Retinal pigment epithelial cell (primary cell): Measurements from ENCODE around the gene HCN2.

ENCODE experiments used
- DNase-seq: peaks from one replicate; pipeline ENCODE4 v3.0.0-alpha.2; 2010; ENCODE audit warnings: low read depth
- H3K4me3 ChIP-seq: 2 replicates; pipeline ENCODE4 v1.5.1; 2011; ENCODE audit warnings: mild to moderate bottlenecking, low read length, control low read depth, moderate library complexity
- CTCF ChIP-seq: conservative IDR thresholded peaks from 2 replicates; pipeline ENCODE4 v1.5.1; 2011; ENCODE audit warnings: low read depth, low read length, control low read depth, inconsistent platforms

HCN2 gene

DNA sequence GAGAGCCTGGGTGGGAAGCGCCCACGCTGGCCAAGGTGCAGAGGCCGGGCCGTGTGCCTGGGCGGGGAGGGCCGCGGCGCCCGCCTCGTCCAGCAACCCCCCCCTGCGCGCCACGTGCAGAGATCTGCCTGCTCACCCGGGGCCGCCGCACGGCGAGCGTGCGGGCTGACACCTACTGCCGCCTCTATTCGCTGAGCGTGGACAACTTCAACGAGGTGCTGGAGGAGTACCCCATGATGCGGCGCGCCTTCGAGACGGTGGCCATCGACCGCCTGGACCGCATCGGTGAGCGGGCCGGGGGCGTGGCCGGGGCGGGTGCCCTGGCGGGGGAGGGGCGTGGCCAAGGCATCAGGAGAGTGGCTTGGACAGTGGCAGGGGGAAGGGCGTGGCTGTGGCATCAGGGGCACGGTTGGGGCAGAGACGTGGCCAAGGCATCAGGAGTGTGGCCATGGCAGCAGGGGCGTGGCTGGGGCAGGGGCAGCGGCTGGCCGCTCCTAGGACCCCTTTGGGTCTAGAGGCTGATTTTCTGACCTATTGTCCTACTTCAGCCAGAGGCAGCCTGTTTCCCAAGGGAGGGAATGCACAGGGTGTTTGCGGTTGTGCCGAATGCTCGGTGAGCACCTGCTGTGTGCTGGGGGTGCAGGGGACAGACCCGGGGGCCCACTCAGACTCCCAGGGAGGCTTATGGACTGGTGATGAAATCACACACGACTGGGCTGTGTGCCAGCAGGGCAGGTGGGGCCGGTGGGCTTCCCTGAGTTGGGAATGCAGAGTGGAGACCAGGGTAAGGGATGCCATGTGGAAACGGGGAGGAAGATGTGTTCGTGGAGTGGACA is 24.3 kb downstream of the HCN2 start:
- H3K4me3 ChIP-seq: no peak overlapping the region
- no peak for DNase-seq
- TF ChIP-seq CTCF: no peak

DNA sequence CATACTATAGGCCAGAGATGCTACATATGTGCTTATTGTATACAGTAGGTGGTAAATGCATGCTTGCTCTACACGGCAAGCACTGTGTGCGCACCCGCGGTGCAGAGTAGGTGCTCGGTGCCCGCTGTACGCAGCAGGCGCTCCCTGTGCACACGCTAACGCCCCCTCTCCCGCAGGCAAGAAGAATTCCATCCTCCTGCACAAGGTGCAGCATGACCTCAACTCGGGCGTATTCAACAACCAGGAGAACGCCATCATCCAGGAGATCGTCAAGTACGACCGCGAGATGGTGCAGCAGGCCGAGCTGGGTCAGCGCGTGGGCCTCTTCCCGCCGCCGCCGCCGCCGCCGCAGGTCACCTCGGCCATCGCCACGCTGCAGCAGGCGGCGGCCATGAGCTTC is 25.9 kb downstream of the HCN2 start:
- no peak overlapping the region for H3K4me3 ChIP-seq
- DNase-seq: no peak

DNA sequence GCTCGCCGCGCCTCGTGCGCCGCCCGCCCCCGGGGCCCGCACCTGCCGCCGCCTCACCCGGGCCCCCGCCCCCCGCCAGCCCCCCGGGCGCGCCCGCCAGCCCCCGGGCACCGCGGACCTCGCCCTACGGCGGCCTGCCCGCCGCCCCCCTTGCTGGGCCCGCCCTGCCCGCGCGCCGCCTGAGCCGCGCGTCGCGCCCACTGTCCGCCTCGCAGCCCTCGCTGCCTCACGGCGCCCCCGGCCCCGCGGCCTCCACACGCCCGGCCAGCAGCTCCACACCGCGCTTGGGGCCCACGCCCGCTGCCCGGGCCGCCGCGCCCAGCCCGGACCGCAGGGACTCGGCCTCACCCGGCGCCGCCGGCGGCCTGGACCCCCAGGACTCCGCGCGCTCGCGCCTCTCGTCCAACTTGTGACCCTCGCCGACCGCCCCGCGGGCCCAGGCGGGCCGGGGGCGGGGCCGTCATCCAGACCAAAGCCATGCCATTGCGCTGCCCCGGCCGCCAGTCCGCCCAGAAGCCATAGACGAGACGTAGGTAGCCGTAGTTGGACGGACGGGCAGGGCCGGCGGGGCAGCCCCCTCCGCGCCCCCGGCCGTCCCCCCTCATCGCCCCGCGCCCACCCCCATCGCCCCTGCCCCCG is 26.5 kb downstream of the HCN2 start:
- no peak for TF ChIP-seq CTCF
- H3K4me3 ChIP-seq: no peak overlapping the region
- no peak for DNase-seq

More for the DNA sequence above, 25.9 kb downstream of the HCN2 start:
- no peak for TF ChIP-seq CTCF

GRCh38 chr19:616747-617526 is 27.3 kb downstream of the HCN2 start:
- H3K4me3 ChIP-seq: no peak overlapping the region
- no peak for TF ChIP-seq CTCF
- no peak for DNase-seq

GRCh38 chr19:617551-618246 is 28.0 kb downstream of the HCN2 start:
- no peak for DNase-seq
- H3K4me3 ChIP-seq: no peak overlapping the region
- no peak for TF ChIP-seq CTCF

DNA sequence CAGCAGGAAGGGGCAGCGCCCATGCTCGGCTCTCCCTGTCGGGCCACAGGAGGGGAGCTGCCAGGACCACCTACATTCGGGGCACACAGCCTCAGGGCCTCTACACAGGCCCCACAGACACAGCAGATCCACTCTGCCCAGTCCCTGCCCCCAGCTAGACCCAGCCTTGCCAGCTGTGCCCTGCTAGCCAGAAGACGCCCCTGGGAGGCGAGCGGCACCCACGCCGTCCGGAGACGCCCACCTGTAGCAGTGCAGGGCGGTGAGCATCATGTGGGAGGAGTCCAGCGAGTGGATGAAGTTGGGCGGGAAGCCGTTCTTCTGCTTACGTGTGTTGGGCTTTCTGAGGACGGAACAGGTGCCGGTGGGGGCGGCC is 28.6 kb downstream of the HCN2 start:
- TF ChIP-seq CTCF: no peak
- no peak overlapping the region for H3K4me3 ChIP-seq
- no peak for DNase-seq
